NCI-H128 (cell line): ENCODE results near the gene SEMA5B.

Source experiments
- DNase-seq: peaks from one replicate; lab custom pipeline; 2025; ENCODE audit not compliant: unreplicated experiment; lab: John Stamatoyannopoulos, UW

Gene SEMA5B

GRCh38 chr3:123027292-123028232, at the start of gene SEMA5B:
SEMA5B (minus strand) TSS chr3:123027763; CDS start chr3:122961263, 66,500 bp downstream.
- no peak for DNase-seq

GRCh38 chr3:123076496-123077418, 49.2 kb upstream of the SEMA5B start:
- DNase-seq = peak; percentile 88

GRCh38 chr3:123076112-123076495, 48.5 kb upstream of the SEMA5B start:
- no peak for DNase-seq

GRCh38 chr3:123075359-123075758, 47.8 kb upstream of the SEMA5B start:
- DNase-seq = no peak

- no peak for DNase-seq
These were observed 45.0 kb upstream of the SEMA5B start for GRCh38 chr3:123072564-123072963.

GRCh38 chr3:123072152-123072551, 44.6 kb upstream of the SEMA5B start:
- no peak for DNase-seq

GRCh38 chr3:123071581-123071980, 44.0 kb upstream of the SEMA5B start:
- DNase-seq = no peak

- no peak for DNase-seq
These were observed 43.6 kb upstream of the SEMA5B start for GRCh38 chr3:123071146-123071545.

- no peak for DNase-seq
These were observed 42.9 kb upstream of the SEMA5B start for GRCh38 chr3:123070510-123070909.

- DNase-seq = no peak
These were observed 41.2 kb upstream of the SEMA5B start for GRCh38 chr3:123068601-123069381.

GRCh38 chr3:123067689-123068600, 40.4 kb upstream of the SEMA5B start:
- DNase-seq = no peak

GRCh38 chr3:123066896-123067688, 39.5 kb upstream of the SEMA5B start, which contains the start of gene PDIA5:
PDIA5 (plus strand) TSS chr3:123067025; CDS start chr3:123067165, 140 bp downstream.
- peak; percentile 82 for DNase-seq

- DNase-seq = no peak
These were observed 39.0 kb upstream of the SEMA5B start for GRCh38 chr3:123066599-123066895.

- no peak for DNase-seq
These were observed 37.4 kb upstream of the SEMA5B start for GRCh38 chr3:123064914-123065313.

GRCh38 chr3:123064506-123064905, 36.9 kb upstream of the SEMA5B start:
- DNase-seq = no peak

- no peak for DNase-seq
These were observed 35.5 kb upstream of the SEMA5B start for GRCh38 chr3:123063034-123063433.

GRCh38 chr3:123061856-123062255, 34.3 kb upstream of the SEMA5B start:
- DNase-seq = no peak

GRCh38 chr3:123060054-123060453, 32.5 kb upstream of the SEMA5B start:
- DNase-seq = no peak

- no peak for DNase-seq
These were observed 30.9 kb upstream of the SEMA5B start for GRCh38 chr3:123058505-123058904.
